K562 treated with DMSO at 1 percent for 24 hours (cell line): ENCODE results near the gene NUDT17. TPM values are rescaled to one million over a fixed set of nuclear protein-coding genes. Genes with fewer than 3 reads are reported as not detected.

Experiments
- total RNA-seq: library from RNA; unstranded; fragments of 300-600 nt; gene quantifications from 2 replicates; pipeline ENCODE4 v1.2.3, GENCODE V29; 2022; ENCODE audit warnings: low read depth; ENCODE audit not compliant: insufficient read depth

NUDT17 gene
- 9.2 and 10.1 TPM in 2 replicates for total RNA-seq

GRCh38 chr1:145845514-145846161 lies at the start of gene NUDT17:
TSS of gene NUDT17 (plus strand) at chr1:145845630. CDS start at chr1:145845641, 11 bp downstream.

GRCh38 chr1:145823565-145824498 lies 21.6 kb upstream of the NUDT17 start, which contains the start of the genes POLR3C and RNF115:
TSS of gene POLR3C (plus strand) at chr1:145824200. CDS start at chr1:145825777, 1,577 bp downstream.
TSS of gene RNF115 (minus strand) at chr1:145824095. CDS start at chr1:145823873, 222 bp downstream.

GRCh38 chr1:145858901-145859490 lies 13.6 kb downstream of the NUDT17 start, which contains the start of gene PIAS3:
TSS of gene PIAS3 (minus strand) at chr1:145859081. CDS start at chr1:145858990, 91 bp downstream.

GRCh38 chr1:145885738-145886287 lies 40.4 kb downstream of the NUDT17 start, which contains the start of gene ANKRD35:
TSS of gene ANKRD35 (minus strand) at chr1:145885866. CDS start at chr1:145885758, 108 bp downstream.

Other genes with a start within 250 kb of the NUDT17 start
- 10.8 and 11.8 TPM in 2 replicates for gene GPR89A, start 237.6 kb upstream of the NUDT17 start, total RNA-seq
- 0.27 TPM in 1 of 2 replicates, not detected in the other for gene PDZK1, start 138.3 kb upstream of the NUDT17 start, total RNA-seq
- not detected in 2 replicates for gene CD160, start 126.1 kb upstream of the NUDT17 start, total RNA-seq
- 6.0 and 6.1 TPM in 2 replicates for gene RNF115, start 21.5 kb upstream of the NUDT17 start, total RNA-seq
- 45.7 and 47.6 TPM in 2 replicates for gene POLR3C, start 21.4 kb upstream of the NUDT17 start, total RNA-seq
- gene PIAS3, start 13.5 kb downstream of the NUDT17 start, total RNA-seq, result 21.1 and 28.0 TPM in 2 replicates
- 0.29 and 0.47 TPM in 2 replicates for gene ANKRD35, start 40.2 kb downstream of the NUDT17 start, total RNA-seq
- gene ITGA10, start 64.4 kb downstream of the NUDT17 start, total RNA-seq, result 0.21 and 0.41 TPM in 2 replicates
- 26.7 TPM in 2 replicates for gene PEX11B, start 73.1 kb downstream of the NUDT17 start, total RNA-seq
- gene RBM8A, start 81.9 kb downstream of the NUDT17 start, total RNA-seq, result 153 and 166 TPM in 2 replicates
- 12.5 and 15.0 TPM in 2 replicates for gene LIX1L, start 112.4 kb downstream of the NUDT17 start, total RNA-seq
- gene ANKRD34A, start 118.9 kb downstream of the NUDT17 start, total RNA-seq, result 2.9 and 3.0 TPM in 2 replicates
- gene POLR3GL, start 119.1 kb downstream of the NUDT17 start, total RNA-seq, result 67.0 and 71.8 TPM in 2 replicates
- 358 and 397 TPM in 2 replicates for gene TXNIP, start 150.9 kb downstream of the NUDT17 start, total RNA-seq
- gene HJV, start 176.1 kb downstream of the NUDT17 start, total RNA-seq, result 2.8 and 5.0 TPM in 2 replicates